Fibroblast of the aortic adventitia (primary cell): ENCODE data around the gene EIF2B5. TPM values are rescaled to one million over a fixed set of nuclear protein-coding genes. Genes with fewer than 3 reads are reported as not detected.
A peak's percentile ranks its signal among the peaks of the same experiment; 100 is the strongest.
"Not testable (repeated sequence)": the region's sequence is repeated elsewhere in the genome, so short reads cannot be mapped to it uniquely, and the experiment has no call there.

ENCODE experiments used
- DNase-seq: peaks from one replicate; pipeline ENCODE4 v3.0.0-alpha.2; 2010; ENCODE audit warnings: low read depth
- H3K4me3 ChIP-seq: 2 replicates; pipeline ENCODE4 v1.5.1; 2011; ENCODE audit warnings: low read depth, mild to moderate bottlenecking, control low read depth, low read length, moderate library complexity
- total RNA-seq: library from RNA; depleted of rRNA; stranded (reverse); fragments of >200 nt; gene quantifications from 2 replicates; pipeline ENCODE4 v1.2.3, GENCODE V29; 2012; ENCODE audit warnings: low replicate concordance
- TF ChIP-seq, protein P1 (sequence below): IDR thresholded peaks from 2 replicates; pipeline ENCODE4 v1.5.1; 2011; ENCODE audit warnings: mild to moderate bottlenecking, low read length, control low read depth, inconsistent platforms; ENCODE audit not compliant: insufficient read depth

The EIF2B5 gene
- total RNA-seq, 1 donor = 28.1 TPM

DNA sequence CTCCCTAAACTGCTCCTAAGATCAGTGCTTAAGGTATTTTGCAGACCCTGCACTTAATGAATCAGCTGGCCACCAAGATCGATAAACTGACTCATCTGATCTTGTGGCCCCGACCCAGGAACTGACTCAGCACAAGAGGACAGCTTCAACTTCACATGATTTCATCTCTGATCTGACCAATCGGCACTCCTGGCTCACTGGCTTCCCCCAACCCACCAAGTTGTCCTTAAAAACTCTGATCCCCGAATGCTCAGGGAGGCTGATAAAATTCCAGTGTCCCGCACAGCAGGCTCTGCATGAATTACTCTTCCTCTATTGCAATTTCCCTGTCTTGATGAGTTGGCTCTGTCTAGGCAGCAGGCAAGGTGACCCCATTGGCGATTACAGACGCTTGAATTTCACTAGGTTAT is 24.8 kb upstream of the EIF2B5 start:
- TF ChIP-seq, protein P1, sequence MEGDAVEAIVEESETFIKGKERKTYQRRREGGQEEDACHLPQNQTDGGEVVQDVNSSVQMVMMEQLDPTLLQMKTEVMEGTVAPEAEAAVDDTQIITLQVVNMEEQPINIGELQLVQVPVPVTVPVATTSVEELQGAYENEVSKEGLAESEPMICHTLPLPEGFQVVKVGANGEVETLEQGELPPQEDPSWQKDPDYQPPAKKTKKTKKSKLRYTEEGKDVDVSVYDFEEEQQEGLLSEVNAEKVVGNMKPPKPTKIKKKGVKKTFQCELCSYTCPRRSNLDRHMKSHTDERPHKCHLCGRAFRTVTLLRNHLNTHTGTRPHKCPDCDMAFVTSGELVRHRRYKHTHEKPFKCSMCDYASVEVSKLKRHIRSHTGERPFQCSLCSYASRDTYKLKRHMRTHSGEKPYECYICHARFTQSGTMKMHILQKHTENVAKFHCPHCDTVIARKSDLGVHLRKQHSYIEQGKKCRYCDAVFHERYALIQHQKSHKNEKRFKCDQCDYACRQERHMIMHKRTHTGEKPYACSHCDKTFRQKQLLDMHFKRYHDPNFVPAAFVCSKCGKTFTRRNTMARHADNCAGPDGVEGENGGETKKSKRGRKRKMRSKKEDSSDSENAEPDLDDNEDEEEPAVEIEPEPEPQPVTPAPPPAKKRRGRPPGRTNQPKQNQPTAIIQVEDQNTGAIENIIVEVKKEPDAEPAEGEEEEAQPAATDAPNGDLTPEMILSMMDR = no peak
- H3K4me3 ChIP-seq = no peak overlapping the region
- DNase-seq = no peak

DNA sequence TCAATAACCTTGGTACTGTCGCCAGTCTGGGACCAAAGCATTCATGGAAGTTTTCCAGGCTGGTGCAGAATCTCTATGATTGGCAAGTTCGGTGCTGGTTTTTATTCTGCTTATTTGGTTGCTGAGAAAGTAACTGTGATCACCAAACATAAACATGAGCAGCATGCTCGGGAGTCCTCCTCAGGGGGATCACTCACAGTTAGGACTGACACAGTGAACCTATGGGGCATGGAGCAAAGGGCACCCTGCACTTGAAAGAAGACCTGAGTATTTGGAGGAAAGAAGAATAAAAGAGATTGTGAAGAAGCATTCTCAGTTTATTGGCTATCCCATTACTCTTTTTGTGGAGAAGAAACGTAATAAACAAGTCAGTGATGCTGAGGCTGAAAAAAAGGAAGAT is 19.1 kb upstream of the EIF2B5 start:
- TF ChIP-seq, protein P1 = no peak
- no peak for DNase-seq
- H3K4me3 ChIP-seq = no peak overlapping the region

DNA sequence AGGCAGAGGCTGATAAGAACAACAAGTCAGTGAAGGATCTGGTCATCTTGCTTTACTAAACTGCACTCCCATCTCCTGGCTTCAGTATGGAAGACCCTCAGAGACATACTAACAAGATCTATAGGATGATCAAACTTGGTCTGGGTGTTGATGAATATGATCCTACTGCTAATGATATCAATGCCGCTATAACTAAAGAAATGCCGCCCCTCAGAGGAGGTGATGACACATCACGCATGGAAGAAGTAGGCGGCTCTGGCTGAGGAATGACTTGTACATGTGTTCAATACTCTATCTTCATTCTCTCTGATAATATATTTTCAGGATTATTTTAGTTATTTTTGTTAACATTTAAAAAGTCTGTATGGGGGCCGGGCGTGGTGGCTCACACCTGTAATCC is 17.5 kb upstream of the EIF2B5 start:
- DNase-seq = no peak
- H3K4me3 ChIP-seq = no peak overlapping the region
- TF ChIP-seq, protein P1 = no peak

DNA sequence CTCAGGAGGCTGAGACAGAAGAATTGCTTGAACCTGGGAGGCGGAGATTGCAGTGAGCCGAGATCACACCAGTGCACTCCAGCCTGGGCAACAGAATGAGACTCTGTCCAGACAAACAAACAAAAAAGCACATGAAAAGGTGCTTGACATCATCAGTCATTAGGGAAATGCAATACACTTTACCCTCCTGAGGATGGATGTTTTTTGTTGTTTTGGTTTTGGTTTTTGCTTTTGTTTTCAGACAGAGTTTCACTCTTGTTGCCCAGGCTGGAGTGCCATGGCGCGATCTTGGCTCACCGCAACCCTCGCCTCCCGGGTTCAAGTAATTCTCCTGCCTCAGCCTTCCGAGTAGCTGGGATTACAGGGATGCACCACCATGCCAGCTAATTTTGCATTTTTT is 14.1 kb upstream of the EIF2B5 start:
- H3K4me3 ChIP-seq, DNase-seq: not testable (repeated sequence)

DNA sequence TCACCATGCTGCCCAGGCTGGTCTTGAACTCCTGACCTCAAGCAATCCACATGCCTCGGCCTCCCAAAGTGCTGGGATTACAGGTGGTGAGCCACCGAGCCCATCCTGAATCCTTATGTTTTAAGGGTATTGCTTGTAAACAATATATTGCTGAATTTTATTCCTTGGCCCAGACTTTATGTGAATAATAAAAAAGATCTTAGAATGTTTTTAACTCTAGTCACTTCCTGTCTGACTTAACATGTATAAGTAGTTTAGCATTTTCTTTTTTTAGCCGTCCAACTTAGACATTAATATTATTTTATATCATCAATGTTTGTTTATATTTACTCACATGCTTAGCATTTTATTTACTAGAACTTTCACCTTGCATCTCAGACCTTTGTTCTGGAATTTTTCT is 9.2 kb upstream of the EIF2B5 start:
- peak; percentile 16 for DNase-seq
- TF ChIP-seq, protein P1 = no peak
- H3K4me3 ChIP-seq = no peak overlapping the region

DNA sequence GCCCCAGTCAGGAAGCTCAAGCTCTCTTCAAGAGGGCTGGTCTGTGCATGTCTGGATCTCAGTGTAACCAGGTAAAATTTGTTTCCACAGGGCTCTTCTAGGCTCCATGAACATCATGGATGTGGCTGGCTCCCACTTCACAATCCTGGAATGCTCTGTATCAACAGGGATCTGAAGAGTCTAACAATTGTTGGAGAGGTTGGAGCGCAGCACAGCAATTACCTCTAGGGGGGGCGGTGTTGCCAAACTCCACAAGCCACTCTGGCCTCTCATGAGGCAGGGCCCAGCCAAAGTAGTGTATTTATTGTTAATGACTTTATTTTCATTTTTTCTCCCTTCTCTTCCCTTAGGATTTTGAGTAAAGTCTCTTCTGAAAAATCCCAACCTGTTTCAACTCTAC is 6.1 kb upstream of the EIF2B5 start:
- TF ChIP-seq, protein P1 = peak; percentile 56
- DNase-seq = peak; percentile 62
- no peak overlapping the region for H3K4me3 ChIP-seq

DNA sequence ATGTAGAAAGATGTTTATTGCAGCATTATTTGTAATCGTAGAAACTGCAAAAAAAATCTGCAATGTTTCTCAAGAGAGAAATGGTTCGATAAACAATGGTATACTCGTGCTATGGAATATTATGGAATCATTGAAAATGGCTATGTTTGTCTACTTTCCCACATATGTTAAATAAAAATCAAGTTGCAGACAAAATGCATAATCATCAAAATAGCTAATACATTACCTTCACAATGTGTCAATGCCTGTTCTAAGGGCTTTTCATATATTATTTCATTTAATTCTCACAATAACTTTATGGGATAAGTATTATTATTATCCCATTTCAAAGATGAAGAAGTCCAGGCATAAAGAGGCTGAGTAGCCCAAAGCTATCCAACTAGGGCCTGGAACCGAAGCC is 2.2 kb upstream of the EIF2B5 start:
- TF ChIP-seq, protein P1 = no peak
- no peak for DNase-seq
- H3K4me3 ChIP-seq = no peak overlapping the region
